Testis (tissue), 2 donors: ENCODE measurements around the gene CCBE1.

Experiments used
- CTCF ChIP-seq, 3 experiments: fragments of 450-650 bp in 2 of 3; fragments of 200-600 bp in 1 of 3; sonication (generic) in 1 of 3; IDR thresholded peaks; one replicate each; pipeline ENCODE4 v1.5.1; 2016 to 2019; ENCODE audit warnings: antibody characterized with exemption in 3 of 3, mild to moderate bottlenecking in 2 of 3, moderate library complexity in 1 of 3
- POLR2A ChIP-seq: fragments of 450-650 bp; IDR thresholded peaks from one replicate; pipeline ENCODE4 v1.6.1; 2017; ENCODE audit warnings: antibody characterized with exemption, mild to moderate bottlenecking, moderate library complexity

DNA sequence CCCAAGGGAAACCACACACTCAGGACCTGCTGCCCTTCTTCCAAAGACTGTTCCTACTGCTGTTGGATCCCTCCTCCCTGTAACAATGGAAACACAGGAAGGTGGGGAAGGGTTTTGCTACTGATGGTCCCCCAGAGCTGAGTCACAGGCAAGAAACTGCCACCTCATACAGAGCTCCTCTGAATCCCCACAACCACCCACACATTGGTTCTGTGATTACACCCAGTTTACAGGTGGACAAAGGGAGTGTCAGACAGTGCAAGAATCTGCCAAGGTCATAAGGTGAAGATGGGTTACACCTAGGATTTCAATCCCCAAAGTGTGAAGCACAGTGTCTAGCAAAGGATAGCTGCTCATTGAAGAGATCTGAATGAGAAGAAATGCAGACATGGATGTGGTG is 196.5 kb downstream of the CCBE1 start:
- no peak for TF ChIP-seq CTCF (IDR thresholded peaks at IDR 0.05)
- no peak for TF ChIP-seq POLR2A
